NCI-H146 treated with DMSO at 0.1 percent for 48 hours (cell line): ENCODE results near the gene SH3RF3.

Source experiments
- DNase-seq: peaks from one replicate; lab custom pipeline; 2025; ENCODE audit not compliant: unreplicated experiment; lab: John Stamatoyannopoulos, UW

Gene SH3RF3

GRCh38 chr2:109482361-109482861 lies 353.4 kb downstream of the SH3RF3 start:
- DNase-seq = no peak

- DNase-seq = no peak
Measured at GRCh38 chr2:109486711-109487535, 357.9 kb downstream of the SH3RF3 start.

- no peak for DNase-seq
Measured at GRCh38 chr2:109487536-109487869, 358.5 kb downstream of the SH3RF3 start.

- DNase-seq = no peak
Measured at GRCh38 chr2:109487871-109488655, 359.1 kb downstream of the SH3RF3 start.

- DNase-seq = no peak
Measured at GRCh38 chr2:109489296-109489695, 360.3 kb downstream of the SH3RF3 start.

GRCh38 chr2:109493176-109493935 lies 364.4 kb downstream of the SH3RF3 start:
- no peak for DNase-seq

- DNase-seq = no peak
Measured at GRCh38 chr2:109494351-109494750, 365.3 kb downstream of the SH3RF3 start.

GRCh38 chr2:109497463-109497862 lies 368.5 kb downstream of the SH3RF3 start:
- DNase-seq = no peak

- no peak for DNase-seq
Measured at GRCh38 chr2:109497911-109498870, 369.2 kb downstream of the SH3RF3 start.

GRCh38 chr2:109498906-109499305 lies 369.9 kb downstream of the SH3RF3 start:
- DNase-seq = no peak

- no peak for DNase-seq
Measured at GRCh38 chr2:109499566-109499965, 370.6 kb downstream of the SH3RF3 start.

GRCh38 chr2:109500910-109501309 lies 371.9 kb downstream of the SH3RF3 start:
- no peak for DNase-seq

- no peak for DNase-seq
Measured at GRCh38 chr2:109501461-109501860, 372.5 kb downstream of the SH3RF3 start.

- no peak for DNase-seq
Measured at GRCh38 chr2:109503191-109503590, 374.2 kb downstream of the SH3RF3 start.

- DNase-seq = no peak
Measured at GRCh38 chr2:109507217-109507616, 378.2 kb downstream of the SH3RF3 start.

GRCh38 chr2:109507828-109508227 lies 378.8 kb downstream of the SH3RF3 start:
- no peak for DNase-seq

- no peak for DNase-seq
Measured at GRCh38 chr2:109508556-109508955, 379.6 kb downstream of the SH3RF3 start.

GRCh38 chr2:109510136-109511028 lies 381.4 kb downstream of the SH3RF3 start:
- DNase-seq = no peak

GRCh38 chr2:109511168-109511567 lies 382.2 kb downstream of the SH3RF3 start:
- DNase-seq = no peak
